SU-DHL-6 (cell line): ENCODE data around the gene SRP19.

Source experiments
- H2AFZ ChIP-seq: fragments of 200-600 bp; sonication (generic); 2 replicates; pipeline ENCODE4 v1.6.1; 2014; ENCODE audit warnings: low read depth, mild to moderate bottlenecking, moderate library complexity, mixed read lengths, antibody characterized with exemption, low read length; ENCODE audit not compliant: severe bottlenecking
- H3F3A ChIP-seq: fragments of 200-600 bp; shearing (Covaris generic); 2 replicates; pipeline ENCODE4 v1.6.0; 2016; ENCODE audit warnings: antibody characterized with exemption, mild to moderate bottlenecking; ENCODE audit not compliant: insufficient read depth
- H3K27ac ChIP-seq: fragments of 200-600 bp; sonication (generic); 2 replicates; pipeline ENCODE4 v1.5.1; 2016; ENCODE audit warnings: low read depth, mild to moderate bottlenecking, low read length, moderate library complexity, mixed read lengths
- H3K27me3 ChIP-seq: fragments of 200-600 bp; sonication (generic), shearing (Covaris generic); 2 replicates; pipeline ENCODE4 v1.6.0; 2014; ENCODE audit warnings: mild to moderate bottlenecking, low read length
- H3K36me3 ChIP-seq: fragments of 200-600 bp; sonication (generic); 2 replicates; pipeline ENCODE4 v1.6.1; 2014; ENCODE audit warnings: mild to moderate bottlenecking, low read length, mixed read lengths
- H3K4me2 ChIP-seq: fragments of 300-600, 200-600 bp; shearing (Covaris generic), sonication (generic); 2 replicates; pipeline ENCODE4 v1.6.0; 2014; ENCODE audit warnings: low read length, low read depth, mild to moderate bottlenecking; ENCODE audit not compliant: poor library complexity, severe bottlenecking
- H3K4me3 ChIP-seq: fragments of 200-600 bp; sonication (generic); 2 replicates; pipeline ENCODE4 v1.5.1; 2014; ENCODE audit warnings: antibody characterized with exemption, low read length, mild to moderate bottlenecking, mixed read lengths; ENCODE audit not compliant: insufficient read depth, poor library complexity, severe bottlenecking
- H3K79me2 ChIP-seq: fragments of 200-600 bp; sonication (generic); 2 replicates; pipeline ENCODE4 v1.6.1; 2014; ENCODE audit warnings: mild to moderate bottlenecking, low read length, moderate library complexity; ENCODE audit not compliant: insufficient read depth
- H3K9ac ChIP-seq: fragments of 200-600 bp; sonication (generic); 2 replicates; pipeline ENCODE4 v1.7.0; 2014; ENCODE audit warnings: mild to moderate bottlenecking, low read length
- H3K9me2 ChIP-seq: fragments of 200-600 bp; sonication (generic); replicated peaks from 2 replicates; pipeline ENCODE4 v1.6.1; 2014; ENCODE audit warnings: low read length; ENCODE audit not compliant: insufficient read depth
- H3K9me3 ChIP-seq: fragments of 200-600 bp; sonication (generic); 2 replicates; pipeline ENCODE4 v1.6.1; 2014; ENCODE audit warnings: low read length, mixed read lengths; ENCODE audit not compliant: insufficient read depth
- H4K20me1 ChIP-seq: fragments of 200-600 bp; sonication (generic); 2 replicates; pipeline ENCODE4 v1.6.1; 2014; ENCODE audit warnings: low read depth, mild to moderate bottlenecking, antibody characterized with exemption, low read length, moderate library complexity, mixed read lengths
- CTCF ChIP-seq: fragments of 200-600 bp; sonication (generic); IDR thresholded peaks from one replicate; pipeline ENCODE4 v1.5.1; 2017; ENCODE audit warnings: antibody characterized with exemption, mild to moderate bottlenecking, low read length, moderate library complexity; ENCODE audit not compliant: insufficient read depth, poor library complexity, severe bottlenecking
- EZH2phosphoT487 ChIP-seq: fragments of 200-600 bp; sonication (generic), shearing (Covaris generic); conservative IDR thresholded peaks from 2 replicates; pipeline ENCODE4 v1.6.1; 2018; ENCODE audit warnings: mild to moderate bottlenecking, antibody characterized with exemption, low read length, moderate library complexity, mixed read lengths

The SRP19 gene

GRCh38 chr5:112860929-112861637 is at the start of gene SRP19:
SRP19 (plus strand) TSS chr5:112861287; CDS start chr5:112861377, 90 bp downstream.
- H3K9me3 ChIP-seq: no peaks in the 10 kb centered on the region
- H3K4me3 ChIP-seq: peak within 1 kb of the TSS; percentile 99
- peak within 1 kb of the TSS; percentile 41 for H3K27ac ChIP-seq
- H4K20me1 ChIP-seq: peaks cover 5% of the 10 kb centered on the region; the same call in 1 of the 2 replicates
- H3K4me2 ChIP-seq: peak within 1 kb of the TSS; percentile 97
- TF ChIP-seq EZH2phosphoT487 (no peak), CTCF (no peak)
- H3F3A ChIP-seq: no peaks in the 10 kb centered on the region; the same call in 1 of the 2 replicates
- peaks cover 41% of the 10 kb centered on the region for H3K79me2 ChIP-seq
- H3K9me2 ChIP-seq: no peaks in the 10 kb centered on the region
- H3K9ac ChIP-seq: peak within 1 kb of the TSS; percentile 91
- peaks cover 25% of the 10 kb centered on the region; the same call in 1 of the 2 replicates for H3K36me3 ChIP-seq
- no peaks in the 10 kb centered on the region for H3K27me3 ChIP-seq
- peak within 1 kb of the TSS; percentile 96 for H2AFZ ChIP-seq

GRCh38 chr5:112812549-112812948 is 48.5 kb upstream of the SRP19 start:
- Histone ChIP-seq H3K9me3 (no peaks in the 10 kb centered on the region), H3K27ac (no peak overlapping the region), H2AFZ (no peak overlapping the region), H3K9me2 (no peaks in the 10 kb centered on the region), H3K79me2 (no peaks in the 10 kb centered on the region), H3K27me3 (no peaks in the 10 kb centered on the region), H3K4me3 (no peak overlapping the region), H3K4me2 (no peak overlapping the region), H4K20me1 (no peaks in the 10 kb centered on the region), H3K9ac (no peak overlapping the region), H3F3A (no peaks in the 10 kb centered on the region), H3K36me3 (no peaks in the 10 kb centered on the region)
- TF ChIP-seq EZH2phosphoT487 (no peak), CTCF (no peak)

GRCh38 chr5:112820246-112820645 is 40.8 kb upstream of the SRP19 start:
- H3F3A ChIP-seq: peaks cover 6% of the 10 kb centered on the region; the same call in 1 of the 2 replicates
- H3K79me2 ChIP-seq: no peaks in the 10 kb centered on the region
- no peaks in the 10 kb centered on the region for H4K20me1 ChIP-seq
- H3K9me2 ChIP-seq: no peaks in the 10 kb centered on the region
- TF ChIP-seq EZH2phosphoT487: no peak
- no peak overlapping the region for H2AFZ ChIP-seq
- no peak overlapping the region for H3K4me3 ChIP-seq
- no peaks in the 10 kb centered on the region for H3K27me3 ChIP-seq
- no peak overlapping the region for H3K9ac ChIP-seq
- H3K9me3 ChIP-seq: no peaks in the 10 kb centered on the region
- no peak overlapping the region for H3K27ac ChIP-seq
- peaks cover 12% of the 10 kb centered on the region; the same call in 1 of the 2 replicates for H3K36me3 ChIP-seq
- no peak overlapping the region for H3K4me2 ChIP-seq

- Histone ChIP-seq H3K36me3 (peaks cover 22% of the 10 kb centered on the region), H3K9me3 (no peaks in the 10 kb centered on the region), H3K27ac (no peak overlapping the region), H3K4me3 (no peak overlapping the region), H3K9ac (no peak overlapping the region), H3K9me2 (no peaks in the 10 kb centered on the region), H2AFZ (no peak overlapping the region), H3K79me2 (no peaks in the 10 kb centered on the region), H3K4me2 (no peak overlapping the region), H3K27me3 (no peaks in the 10 kb centered on the region), H3F3A (peaks cover 6% of the 10 kb centered on the region; the same call in 1 of the 2 replicates), H4K20me1 (no peaks in the 10 kb centered on the region)
- TF ChIP-seq EZH2phosphoT487 (no peak), CTCF (no peak)
Observed at GRCh38 chr5:112822456-112822855, 38.6 kb upstream of the SRP19 start.
